Upper lobe of left lung (tissue), 6 donors: ENCODE results near the gene DARS2. TPM values are rescaled to one million over a fixed set of nuclear protein-coding genes. Genes with fewer than 3 reads are reported as not detected.

Experiments
- ATAC-seq, 2 donors: fragments of 200-7000 bp; cut with Tn5 transposase; one replicate each; pipeline ENCODE4 v1.9.1; 2022; ENCODE audit warnings: mild to moderate bottlenecking in 2 of 2, moderate library complexity in 2 of 2; ENCODE audit not compliant: low FRiP score in 2 of 2
- DNase-seq, 2 donors: peaks; one replicate each; pipeline ENCODE4 v3.0.0-alpha.2; 2019 to 2020
- H3K27ac ChIP-seq, 4 donors: fragments of 200-600 bp; sonication (generic); one replicate each; pipeline ENCODE4 v1.5.1; 2016 to 2019
- H3K27me3 ChIP-seq, 4 donors: fragments of 200-600 bp; sonication (generic); one replicate each; pipeline ENCODE4 v1.5.1; 2017 to 2019
- H3K36me3 ChIP-seq, 4 donors: fragments of 200-600 bp; sonication (generic); one replicate each; pipeline ENCODE4 v1.5.1; 2016 to 2019
- H3K4me1 ChIP-seq, 4 donors: fragments of 200-600 bp; sonication (generic); one replicate each; pipeline ENCODE4 v1.5.1; 2018 to 2019
- H3K4me3 ChIP-seq, 4 donors: fragments of 200-600 bp; sonication (generic); one replicate each; pipeline ENCODE4 v1.5.1; 2017 to 2019; ENCODE audit warnings: mild to moderate bottlenecking in 2 of 4, moderate library complexity in 1 of 4
- H3K9me3 ChIP-seq, 4 donors: fragments of 200-600 bp; sonication (generic); one replicate each; pipeline ENCODE4 v1.5.1; 2018 to 2019
- EP300 ChIP-seq, 4 donors: sonication (generic); formaldehyde crosslinking; IDR thresholded peaks; one replicate each; pipeline ENCODE4 v1.5.1; 2017; ENCODE audit warnings: antibody characterized with exemption in 4 of 4, control low read depth in 2 of 4
- POLR2A ChIP-seq, 4 donors: fragments of 450-650 bp; IDR thresholded peaks; one replicate each; pipeline ENCODE4 v1.5.1; 2016 to 2017; ENCODE audit warnings: antibody characterized with exemption in 4 of 4, mild to moderate bottlenecking in 2 of 4
- POLR2AphosphoS5 ChIP-seq, 2 donors: sonication (generic); formaldehyde crosslinking; IDR thresholded peaks; one replicate each; pipeline ENCODE4 v1.5.1; 2017; ENCODE audit warnings: antibody characterized with exemption in 2 of 2
- WGBS, 2 donors: methylation state at CpG; one replicate each; pipeline ENCODE4 v1.1.5; 2017 to 2018; 5-methylcytosine and 5-hydroxymethylcytosine counted together
- total RNA-seq, 6 donors: library from RNA; depleted of rRNA in 4 of 6; stranded (reverse); fragments of >200 nt in 4 of 6; gene quantifications; one replicate each; pipeline versions ENCODE4 v1.1.0 to v1.2.1, GENCODE V29; 2016 to 2021
- TF ChIP-seq, protein P1 (sequence below), 6 experiments: fragments of 450-650 bp in 4 of 6; fragments of 200-600 bp in 2 of 6; sonication (generic) in 2 of 6; IDR thresholded peaks; one replicate each; pipeline ENCODE4 v1.5.1; 2016 to 2019; ENCODE audit warnings: antibody characterized with exemption in 6 of 6
- donor health status: DM: no; HTN: no; CAD: no; lungs with moderate emphysema.
- donor health status: DM: no; HTN: yes; CAD: no; lungs with severe emphysema.

DARS2 gene
- total RNA-seq, 6 donors from 2014 or later: 7.3 to 19.1 (median 12.5) TPM

GRCh38 chr1:173868266-173869020, 44.0 kb downstream of the DARS2 start, which contains the start of gene ZBTB37:
Gene ZBTB37 (plus strand): TSS chr1:173868380. CDS start chr1:173870226, 1,846 bp downstream.
- TF ChIP-seq, protein P1, sequence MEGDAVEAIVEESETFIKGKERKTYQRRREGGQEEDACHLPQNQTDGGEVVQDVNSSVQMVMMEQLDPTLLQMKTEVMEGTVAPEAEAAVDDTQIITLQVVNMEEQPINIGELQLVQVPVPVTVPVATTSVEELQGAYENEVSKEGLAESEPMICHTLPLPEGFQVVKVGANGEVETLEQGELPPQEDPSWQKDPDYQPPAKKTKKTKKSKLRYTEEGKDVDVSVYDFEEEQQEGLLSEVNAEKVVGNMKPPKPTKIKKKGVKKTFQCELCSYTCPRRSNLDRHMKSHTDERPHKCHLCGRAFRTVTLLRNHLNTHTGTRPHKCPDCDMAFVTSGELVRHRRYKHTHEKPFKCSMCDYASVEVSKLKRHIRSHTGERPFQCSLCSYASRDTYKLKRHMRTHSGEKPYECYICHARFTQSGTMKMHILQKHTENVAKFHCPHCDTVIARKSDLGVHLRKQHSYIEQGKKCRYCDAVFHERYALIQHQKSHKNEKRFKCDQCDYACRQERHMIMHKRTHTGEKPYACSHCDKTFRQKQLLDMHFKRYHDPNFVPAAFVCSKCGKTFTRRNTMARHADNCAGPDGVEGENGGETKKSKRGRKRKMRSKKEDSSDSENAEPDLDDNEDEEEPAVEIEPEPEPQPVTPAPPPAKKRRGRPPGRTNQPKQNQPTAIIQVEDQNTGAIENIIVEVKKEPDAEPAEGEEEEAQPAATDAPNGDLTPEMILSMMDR (IDR thresholded peaks at IDR 0.05): no peak
- TF ChIP-seq POLR2A (IDR thresholded peaks at IDR 0.05) (peak in 2 of 4 donors; percentile 26 to 36), EP300 (IDR thresholded peaks at IDR 0.05) (peak in 3 of 4 donors; percentile 15 to 44 (median 22)), POLR2AphosphoS5 (IDR thresholded peaks at IDR 0.05) (peak; percentile 11 to 63)
- peak; percentile 84 to 91 for ATAC-seq
- Histone ChIP-seq H3K27ac (peak within 1 kb of the TSS; percentile 94 to 99 (median 98)), H3K4me1 (peaks cover 35 to 61% (median 47%) of the 10 kb centered on the region in 4 donors), H3K36me3 (peaks cover 9 to 34% (median 16%) of the 10 kb centered on the region in 4 donors), H3K9me3 (no peaks in the 10 kb centered on the region), H3K4me3 (peak within 1 kb of the TSS; percentile 72 to 80 (median 80)), H3K27me3 (no peaks in the 10 kb centered on the region)
- DNase-seq: peak; percentile 96 to 98
- WGBS, 2 donors: 0 to 1% methylated on average over 17 to 33 of the region's 53 CpGs

GRCh38 chr1:173869021-173869359, 44.5 kb downstream of the DARS2 start:
- ATAC-seq (no peak), DNase-seq (no peak)
- WGBS, 2 donors: 1 to 4% methylated on average over 5 of the region's 5 CpGs
- TF ChIP-seq, protein P1 (IDR thresholded peaks at IDR 0.05): no peak
- TF ChIP-seq POLR2AphosphoS5 (IDR thresholded peaks at IDR 0.05) (no peak), POLR2A (IDR thresholded peaks at IDR 0.05) (no peak), EP300 (IDR thresholded peaks at IDR 0.05) (no peak)
- Histone ChIP-seq H3K27ac (peak overlapping the region; percentile 94 to 99 (median 98)), H3K9me3 (no peaks in the 10 kb centered on the region), H3K36me3 (peaks cover 4 to 29% (median 12%) of the 10 kb centered on the region in 4 donors), H3K27me3 (no peaks in the 10 kb centered on the region), H3K4me3 (peak overlapping the region in 3 of 4 donors; percentile 72 to 80 (median 79)), H3K4me1 (peaks cover 35 to 61% (median 47%) of the 10 kb centered on the region in 4 donors)

- H3K4me1 ChIP-seq: peaks cover 27 to 51% (median 43%) of the 10 kb centered on the region in 4 donors
- H3K36me3 ChIP-seq: peaks cover 0 to 22% (median 4%) of the 10 kb centered on the region in 4 donors
- TF ChIP-seq POLR2AphosphoS5 (IDR thresholded peaks at IDR 0.05) (peak; percentile 52 to 59), POLR2A (IDR thresholded peaks at IDR 0.05) (peak in 1 of 4 donors; percentile 31), EP300 (IDR thresholded peaks at IDR 0.05) (no peak)
- TF ChIP-seq, protein P1 (IDR thresholded peaks at IDR 0.05): no peak
- DNase-seq (peak in 1 of 2 donors; percentile 72), ATAC-seq (no peak)
- H3K27me3 ChIP-seq: no peaks in the 10 kb centered on the region
- no peaks in the 10 kb centered on the region for H3K9me3 ChIP-seq
- H3K27ac ChIP-seq: peak overlapping the region; percentile 14 to 99 (median 98)
- H3K4me3 ChIP-seq: no peak overlapping the region
- 56 to 70% methylated on average over 15 of the region's 15 CpGs for WGBS, 2 donors
Measured at GRCh38 chr1:173870252-173871075, 46.0 kb downstream of the DARS2 start.

DNA sequence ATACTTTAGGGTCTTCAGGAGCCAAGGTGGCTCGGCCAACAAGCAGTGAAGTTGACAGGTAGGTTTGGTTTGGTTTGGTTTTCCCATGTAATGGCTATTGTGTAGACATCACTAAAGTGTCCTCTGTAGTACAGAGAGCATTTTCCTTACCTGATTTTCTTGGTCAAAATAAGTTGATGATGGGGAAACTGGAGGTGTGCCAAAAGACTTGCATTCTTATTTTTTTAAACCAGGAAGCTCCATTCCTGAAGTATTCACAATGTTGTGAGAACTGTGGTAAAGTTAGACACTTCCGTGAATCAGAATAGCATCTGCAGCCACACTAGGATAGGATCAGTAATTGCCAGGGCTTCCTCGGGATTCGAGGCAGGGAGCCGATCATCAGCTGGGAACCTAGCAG, 46.6 kb downstream of the DARS2 start:
- peak overlapping the region in 3 of 4 donors; percentile 28 to 99 (median 98) for H3K27ac ChIP-seq
- no peak overlapping the region for H3K4me3 ChIP-seq
- no peak for ATAC-seq
- DNase-seq: no peak
- 58 to 70% methylated on average over 5 of the region's 5 CpGs for WGBS, 2 donors
- H3K9me3 ChIP-seq: no peaks in the 10 kb centered on the region
- peaks cover 21 to 47% (median 38%) of the 10 kb centered on the region in 4 donors for H3K4me1 ChIP-seq
- no peaks in the 10 kb centered on the region for H3K27me3 ChIP-seq
- TF ChIP-seq EP300 (IDR thresholded peaks at IDR 0.05): no peak
- no peak for TF ChIP-seq POLR2AphosphoS5 (IDR thresholded peaks at IDR 0.05)
- TF ChIP-seq, protein P1 (IDR thresholded peaks at IDR 0.05): no peak
- no peak for TF ChIP-seq POLR2A (IDR thresholded peaks at IDR 0.05)
- peaks cover 0 to 22% (median 7%) of the 10 kb centered on the region in 4 donors for H3K36me3 ChIP-seq
